Tibial nerve (tissue), 4 donors: ENCODE results near the gene IL13RA2. TPM values are rescaled to one million over a fixed set of nuclear protein-coding genes. Genes with fewer than 3 reads are reported as not detected.
A peak's percentile ranks its signal among the peaks of the same experiment; 100 is the strongest.

Source experiments
- DNase-seq, 2 donors: peaks; one replicate each; pipeline ENCODE4 v3.0.0-alpha.2; 2019; ENCODE audit warnings: low spot score in 2 of 2
- H3K27ac ChIP-seq, 4 donors: fragments of 200-600 bp; sonication (generic) in 3 of 4; one replicate each; pipeline ENCODE4 v1.5.1; 2017 to 2019; ENCODE audit warnings: mild to moderate bottlenecking in 1 of 4
- H3K27me3 ChIP-seq, 2 donors: fragments of 200-600 bp; sonication (generic) in 1 of 2; one replicate each; pipeline versions ENCODE4 v1.5.1 to v1.6.0; 2017 to 2019
- H3K36me3 ChIP-seq, 3 donors: fragments of 200-600 bp; sonication (generic); one replicate each; pipeline ENCODE4 v1.5.1; 2018 to 2019
- H3K4me1 ChIP-seq, 4 donors: fragments of 200-600 bp; sonication (generic) in 3 of 4; one replicate each; pipeline ENCODE4 v1.5.1; 2017 to 2019
- H3K4me3 ChIP-seq, 4 donors: fragments of 200-600 bp; sonication (generic) in 3 of 4; one replicate each; pipeline ENCODE4 v1.5.1; 2017 to 2019; ENCODE audit warnings: mild to moderate bottlenecking in 1 of 4, moderate library complexity in 1 of 4
- H3K9me3 ChIP-seq, 4 donors: fragments of 200-600 bp; sonication (generic) in 3 of 4; one replicate each; pipeline ENCODE4 v1.5.1; 2017 to 2019
- CTCF ChIP-seq, 5 experiments: fragments of 200-600 bp in 3 of 5; fragments of 450-650 bp in 2 of 5; sonication (generic) in 3 of 5; IDR thresholded peaks; one replicate each; pipeline ENCODE4 v1.5.1; 2016 to 2019; ENCODE audit warnings: antibody characterized with exemption in 5 of 5, mild to moderate bottlenecking in 3 of 5, moderate library complexity in 2 of 5
- EP300 ChIP-seq, 2 donors: sonication (generic); formaldehyde crosslinking; IDR thresholded peaks; one replicate each; pipeline ENCODE4 v1.6.1; 2017; ENCODE audit warnings: antibody characterized with exemption in 2 of 2, mild to moderate bottlenecking in 1 of 2
- POLR2A ChIP-seq, 2 donors: fragments of 450-650 bp; IDR thresholded peaks; one replicate each; pipeline ENCODE4 v1.6.1; 2017; ENCODE audit warnings: antibody characterized with exemption in 2 of 2, mild to moderate bottlenecking in 2 of 2, moderate library complexity in 2 of 2
- WGBS, 2 donors: methylation state at CpG; one replicate each; pipeline ENCODE4 v1.1.5; 2018; 5-methylcytosine and 5-hydroxymethylcytosine counted together
- total RNA-seq, 4 donors: library from RNA; depleted of rRNA; stranded (reverse); fragments of >200 nt; gene quantifications; one replicate each; pipeline ENCODE4 v1.1.0, GENCODE V29; 2016

Gene IL13RA2
- total RNA-seq, 4 donors from 2014 or later = 3.5 TPM; not detected in 3

GRCh38 chrX:115031989-115032388, 14.6 kb upstream of the IL13RA2 start:
- Histone ChIP-seq H3K9me3 (no peaks in the 10 kb centered on the region), H3K27me3 (peaks cover 0 to 23% of the 10 kb centered on the region in 2 donors), H3K4me1 (no peaks in the 10 kb centered on the region), H3K36me3 (no peaks in the 10 kb centered on the region), H3K4me3 (no peak overlapping the region), H3K27ac (no peak overlapping the region)
- WGBS, 2 donors = 97 to 100% methylated on average over 2 of the region's 2 CpGs
- DNase-seq = no peak
- no peak for TF ChIP-seq POLR2A (IDR thresholded peaks at IDR 0.05)
- TF ChIP-seq EP300 (IDR thresholded peaks at IDR 0.05) = no peak
- TF ChIP-seq CTCF (IDR thresholded peaks at IDR 0.05) = no peak

GRCh38 chrX:115030625-115031024, 13.2 kb upstream of the IL13RA2 start:
- H3K4me3 ChIP-seq = no peak overlapping the region
- TF ChIP-seq POLR2A (IDR thresholded peaks at IDR 0.05) = no peak
- no peak for TF ChIP-seq EP300 (IDR thresholded peaks at IDR 0.05)
- no peak for TF ChIP-seq CTCF (IDR thresholded peaks at IDR 0.05)
- DNase-seq = no peak
- H3K27ac ChIP-seq = peak overlapping the region in 2 of 4 donors; percentile 13 to 15
- H3K9me3 ChIP-seq = no peaks in the 10 kb centered on the region
- H3K4me1 ChIP-seq = no peaks in the 10 kb centered on the region
- 74 to 77% methylated on average over 2 of the region's 2 CpGs for WGBS, 2 donors
- H3K36me3 ChIP-seq = no peaks in the 10 kb centered on the region
- H3K27me3 ChIP-seq = peaks cover 0 to 17% of the 10 kb centered on the region in 2 donors

DNA sequence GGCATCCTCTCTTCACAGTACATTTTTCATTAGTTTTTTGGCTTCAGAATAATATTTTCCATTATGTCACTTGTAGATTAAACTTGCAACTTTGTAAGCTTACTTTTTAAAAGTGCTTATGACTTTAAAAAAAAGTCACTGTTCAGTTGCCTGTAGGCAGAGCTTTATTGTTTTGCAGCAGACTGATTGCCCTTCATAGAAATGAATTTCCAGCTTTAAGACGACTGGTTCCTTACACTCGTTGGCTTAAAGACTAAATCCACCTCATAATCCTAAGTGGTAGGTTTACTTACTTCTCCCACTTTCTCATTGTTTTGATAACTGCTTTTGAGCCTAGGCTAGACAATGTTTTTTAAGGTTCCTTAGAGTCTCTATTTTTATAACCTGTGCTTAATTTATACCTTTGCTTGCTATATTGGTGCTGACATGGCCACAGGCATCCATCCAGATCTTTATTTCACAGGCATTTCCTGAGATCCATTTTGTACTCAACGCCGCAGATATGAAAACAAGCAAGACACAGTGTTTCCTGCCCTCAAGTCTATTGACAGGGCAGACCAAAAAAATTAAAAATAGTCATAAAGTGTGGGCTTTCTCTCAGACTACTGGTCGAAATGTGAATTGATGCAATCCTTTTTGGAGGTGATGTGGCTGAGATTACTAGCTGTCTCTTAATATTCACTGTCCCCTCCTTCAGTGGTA, 12.6 kb upstream of the IL13RA2 start:
- H3K27ac ChIP-seq = peak overlapping the region in 2 of 4 donors; percentile 13 to 15
- 39 to 47% methylated on average over 5 of the region's 5 CpGs for WGBS, 2 donors
- no peaks in the 10 kb centered on the region for H3K36me3 ChIP-seq
- peaks cover 0 to 15% of the 10 kb centered on the region in 2 donors for H3K27me3 ChIP-seq
- no peak for DNase-seq
- TF ChIP-seq EP300 (IDR thresholded peaks at IDR 0.05) = no peak
- TF ChIP-seq CTCF (IDR thresholded peaks at IDR 0.05) = no peak
- no peak for TF ChIP-seq POLR2A (IDR thresholded peaks at IDR 0.05)
- no peaks in the 10 kb centered on the region for H3K9me3 ChIP-seq
- no peaks in the 10 kb centered on the region for H3K4me1 ChIP-seq
- H3K4me3 ChIP-seq = no peak overlapping the region

DNA sequence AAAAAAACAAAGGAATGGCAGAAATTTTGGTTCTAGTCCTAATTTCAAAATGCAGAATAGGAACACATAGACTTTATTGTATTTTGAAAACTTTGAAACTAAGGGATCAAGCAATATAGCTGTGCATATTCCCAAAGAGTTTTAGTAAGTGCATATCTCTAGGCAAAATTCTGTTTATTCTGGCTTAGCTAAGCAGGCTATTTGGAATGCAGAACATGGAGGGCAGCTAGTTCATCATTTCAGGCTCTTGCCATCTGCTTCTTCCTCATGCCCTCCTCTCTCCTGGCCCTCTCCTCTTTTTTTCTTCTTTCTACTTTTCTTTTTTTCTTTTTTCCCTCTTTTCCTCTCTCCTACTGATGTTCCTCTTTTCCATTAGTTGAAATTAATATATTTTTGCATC, 12.0 kb upstream of the IL13RA2 start:
- Histone ChIP-seq H3K27ac (no peak overlapping the region), H3K27me3 (peaks cover 0 to 12% of the 10 kb centered on the region in 2 donors), H3K9me3 (no peaks in the 10 kb centered on the region), H3K36me3 (no peaks in the 10 kb centered on the region), H3K4me1 (no peaks in the 10 kb centered on the region), H3K4me3 (no peak overlapping the region)
- no peak for DNase-seq
- no peak for TF ChIP-seq CTCF (IDR thresholded peaks at IDR 0.05)
- TF ChIP-seq POLR2A (IDR thresholded peaks at IDR 0.05) = no peak
- no peak for TF ChIP-seq EP300 (IDR thresholded peaks at IDR 0.05)

DNA sequence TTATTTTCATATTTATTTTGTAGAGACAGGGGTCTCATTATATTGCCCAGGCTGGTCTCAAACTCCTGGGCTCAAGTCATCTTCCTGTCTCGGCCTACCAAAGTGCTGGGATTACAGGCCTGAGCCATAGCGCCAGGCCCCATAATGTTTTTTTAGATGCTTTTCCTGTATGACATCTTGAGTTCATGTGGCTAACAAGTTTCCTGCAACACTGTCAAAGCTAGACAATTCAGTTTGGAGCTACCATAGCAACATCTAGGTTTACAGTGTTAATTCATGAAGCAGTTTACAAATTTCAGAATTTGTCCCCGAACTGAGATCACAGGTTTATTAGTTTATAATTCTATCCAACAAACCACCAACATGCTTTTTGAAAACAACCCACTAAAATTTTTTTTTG, 6.4 kb upstream of the IL13RA2 start:
- no peaks in the 10 kb centered on the region for H3K9me3 ChIP-seq
- H3K27ac ChIP-seq = no peak overlapping the region
- 82 to 87% methylated on average over 3 of the region's 3 CpGs for WGBS, 2 donors
- H3K36me3 ChIP-seq = no peaks in the 10 kb centered on the region
- no peaks in the 10 kb centered on the region for H3K27me3 ChIP-seq
- DNase-seq = no peak
- no peaks in the 10 kb centered on the region for H3K4me1 ChIP-seq
- no peak overlapping the region for H3K4me3 ChIP-seq
- TF ChIP-seq CTCF (IDR thresholded peaks at IDR 0.05) (no peak), POLR2A (IDR thresholded peaks at IDR 0.05) (no peak)
